ENCODE data around the gene HRC.

DNA sequence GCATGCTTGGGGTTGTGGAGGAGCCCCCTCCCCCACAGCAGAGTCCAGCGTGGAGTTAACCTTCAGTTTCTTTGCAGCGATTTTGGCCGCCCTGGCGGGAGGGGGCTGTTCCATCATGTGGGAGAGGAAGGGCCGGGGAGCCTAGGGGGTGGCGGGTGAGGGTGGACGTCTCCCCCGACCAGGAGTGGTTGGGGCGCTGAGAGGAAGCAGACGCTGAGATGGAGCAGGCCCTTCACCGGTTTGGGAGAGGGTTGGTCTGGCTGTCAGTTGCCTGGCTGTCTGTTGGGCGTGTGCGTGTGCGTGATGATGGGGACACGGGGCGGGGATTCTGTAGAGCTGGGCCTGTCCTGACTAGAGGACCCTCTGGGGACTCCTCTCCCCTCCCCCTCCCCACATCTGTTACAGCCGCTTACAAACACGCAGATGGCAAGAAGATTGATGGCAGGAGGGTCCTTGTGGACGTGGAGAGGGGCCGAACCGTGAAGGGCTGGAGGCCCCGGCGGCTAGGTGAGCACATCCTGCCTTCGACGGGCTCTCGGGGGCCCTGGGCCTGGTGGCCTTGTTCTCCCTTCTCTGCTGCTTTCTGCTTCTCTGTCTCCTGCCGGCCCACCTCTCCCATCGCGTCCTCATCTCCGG is 50.8 kb downstream of the HRC start:
- TF ChIP-seq, protein P1, sequence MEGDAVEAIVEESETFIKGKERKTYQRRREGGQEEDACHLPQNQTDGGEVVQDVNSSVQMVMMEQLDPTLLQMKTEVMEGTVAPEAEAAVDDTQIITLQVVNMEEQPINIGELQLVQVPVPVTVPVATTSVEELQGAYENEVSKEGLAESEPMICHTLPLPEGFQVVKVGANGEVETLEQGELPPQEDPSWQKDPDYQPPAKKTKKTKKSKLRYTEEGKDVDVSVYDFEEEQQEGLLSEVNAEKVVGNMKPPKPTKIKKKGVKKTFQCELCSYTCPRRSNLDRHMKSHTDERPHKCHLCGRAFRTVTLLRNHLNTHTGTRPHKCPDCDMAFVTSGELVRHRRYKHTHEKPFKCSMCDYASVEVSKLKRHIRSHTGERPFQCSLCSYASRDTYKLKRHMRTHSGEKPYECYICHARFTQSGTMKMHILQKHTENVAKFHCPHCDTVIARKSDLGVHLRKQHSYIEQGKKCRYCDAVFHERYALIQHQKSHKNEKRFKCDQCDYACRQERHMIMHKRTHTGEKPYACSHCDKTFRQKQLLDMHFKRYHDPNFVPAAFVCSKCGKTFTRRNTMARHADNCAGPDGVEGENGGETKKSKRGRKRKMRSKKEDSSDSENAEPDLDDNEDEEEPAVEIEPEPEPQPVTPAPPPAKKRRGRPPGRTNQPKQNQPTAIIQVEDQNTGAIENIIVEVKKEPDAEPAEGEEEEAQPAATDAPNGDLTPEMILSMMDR (conservative IDR thresholded peaks at IDR 0.05): no peak
- no peak for TF ChIP-seq EZH2 (IDR thresholded peaks at IDR 0.05; ENCODE audit: low read depth)
